ENCODE results near the gene ATP1A1.
A peak's percentile ranks its signal among the peaks of the same experiment; 100 is the strongest.

ATP1A1 gene

GRCh38 chr1:116415699-116416533 is 42.9 kb downstream of the ATP1A1 start:
- DNase-seq: no peak

GRCh38 chr1:116416854-116417513 is 43.9 kb downstream of the ATP1A1 start:
- DNase-seq: no peak

- no peak for DNase-seq
Observed at GRCh38 chr1:116417678-116418077, 44.6 kb downstream of the ATP1A1 start.

- DNase-seq: peak; percentile 78 to 89 (median 84)
Observed at GRCh38 chr1:116418091-116418830, 45.2 kb downstream of the ATP1A1 start.

GRCh38 chr1:116420417-116421200 is 47.6 kb downstream of the ATP1A1 start:
- DNase-seq: no peak

GRCh38 chr1:116424438-116424837 is 51.4 kb downstream of the ATP1A1 start:
- DNase-seq: no peak

- DNase-seq: no peak
Observed at GRCh38 chr1:116424863-116425262, 51.8 kb downstream of the ATP1A1 start.

- DNase-seq: no peak
Observed at GRCh38 chr1:116425987-116426386, 52.9 kb downstream of the ATP1A1 start.

GRCh38 chr1:116426401-116426800 is 53.4 kb downstream of the ATP1A1 start:
- no peak for DNase-seq

- no peak for DNase-seq
Observed at GRCh38 chr1:116428576-116428975, 55.5 kb downstream of the ATP1A1 start.

GRCh38 chr1:116429821-116430374 is 56.9 kb downstream of the ATP1A1 start:
- no peak for DNase-seq

GRCh38 chr1:116431870-116432500 is 58.9 kb downstream of the ATP1A1 start:
- DNase-seq: no peak

GRCh38 chr1:116432655-116433265 is 59.7 kb downstream of the ATP1A1 start:
- DNase-seq: no peak

GRCh38 chr1:116433275-116434257 is 60.5 kb downstream of the ATP1A1 start:
- no peak for DNase-seq

- DNase-seq: no peak
Observed at GRCh38 chr1:116434849-116435248, 61.8 kb downstream of the ATP1A1 start.

- peak in 2 of 6 experiments; percentile 48 to 56 for DNase-seq
Observed at GRCh38 chr1:116435806-116436610, 63.0 kb downstream of the ATP1A1 start.

GRCh38 chr1:116436611-116436970 is 63.5 kb downstream of the ATP1A1 start:
- DNase-seq: peak in 2 of 6 experiments; percentile 36 to 48

- DNase-seq: no peak
Observed at GRCh38 chr1:116439701-116440100, 66.7 kb downstream of the ATP1A1 start.

- no peak for DNase-seq
Observed at GRCh38 chr1:116440731-116441130, 67.7 kb downstream of the ATP1A1 start.
